Aortic smooth muscle cell (primary cell): ENCODE measurements around the gene RAB33A. TPM values are rescaled to one million over a fixed set of nuclear protein-coding genes. Genes with fewer than 3 reads are reported as not detected.

Source experiments
- total RNA-seq: library from RNA; depleted of rRNA; stranded (reverse); fragments of >200 nt; gene quantifications from 2 replicates; pipeline ENCODE4 v1.2.3, GENCODE V29; 2014

The RAB33A gene
- total RNA-seq = 0.53 and 0.93 TPM in 2 replicates

DNA sequence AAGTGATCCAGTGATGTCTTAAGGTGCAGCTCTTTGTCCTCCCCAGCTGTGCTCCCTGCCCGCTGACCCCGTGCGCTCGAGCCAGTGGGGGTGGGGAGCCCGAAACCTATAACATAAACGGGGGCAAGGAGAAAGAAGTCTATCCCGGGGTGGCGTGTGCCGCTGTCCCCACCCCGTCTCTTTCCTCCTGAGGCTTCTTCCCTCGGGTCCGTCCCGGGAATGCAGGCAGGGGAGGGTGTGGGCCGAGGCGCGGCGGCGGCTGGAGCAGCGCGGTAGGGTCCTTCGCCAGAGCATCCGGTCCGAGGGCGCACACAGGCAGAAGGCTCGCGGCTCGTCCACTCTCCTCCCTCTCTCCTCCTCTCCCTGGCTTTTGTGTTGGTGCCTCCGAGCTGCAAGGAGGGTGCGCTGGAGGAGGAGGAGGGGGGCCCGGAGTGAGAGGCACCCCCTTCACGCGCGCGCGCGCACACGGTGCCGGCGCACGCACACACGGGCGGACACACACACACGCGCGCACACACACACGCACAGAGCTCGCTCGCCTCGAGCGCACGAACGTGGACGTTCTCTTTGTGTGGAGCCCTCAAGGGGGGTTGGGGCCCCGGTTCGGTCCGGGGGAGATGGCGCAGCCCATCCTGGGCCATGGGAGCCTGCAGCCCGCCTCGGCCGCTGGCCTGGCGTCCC lies at the start of gene RAB33A:
Gene RAB33A, plus strand, starts transcription at position 517 of the 681 bp plus-strand sequence. Its CDS starts 101 bp downstream, at position 618.

DNA sequence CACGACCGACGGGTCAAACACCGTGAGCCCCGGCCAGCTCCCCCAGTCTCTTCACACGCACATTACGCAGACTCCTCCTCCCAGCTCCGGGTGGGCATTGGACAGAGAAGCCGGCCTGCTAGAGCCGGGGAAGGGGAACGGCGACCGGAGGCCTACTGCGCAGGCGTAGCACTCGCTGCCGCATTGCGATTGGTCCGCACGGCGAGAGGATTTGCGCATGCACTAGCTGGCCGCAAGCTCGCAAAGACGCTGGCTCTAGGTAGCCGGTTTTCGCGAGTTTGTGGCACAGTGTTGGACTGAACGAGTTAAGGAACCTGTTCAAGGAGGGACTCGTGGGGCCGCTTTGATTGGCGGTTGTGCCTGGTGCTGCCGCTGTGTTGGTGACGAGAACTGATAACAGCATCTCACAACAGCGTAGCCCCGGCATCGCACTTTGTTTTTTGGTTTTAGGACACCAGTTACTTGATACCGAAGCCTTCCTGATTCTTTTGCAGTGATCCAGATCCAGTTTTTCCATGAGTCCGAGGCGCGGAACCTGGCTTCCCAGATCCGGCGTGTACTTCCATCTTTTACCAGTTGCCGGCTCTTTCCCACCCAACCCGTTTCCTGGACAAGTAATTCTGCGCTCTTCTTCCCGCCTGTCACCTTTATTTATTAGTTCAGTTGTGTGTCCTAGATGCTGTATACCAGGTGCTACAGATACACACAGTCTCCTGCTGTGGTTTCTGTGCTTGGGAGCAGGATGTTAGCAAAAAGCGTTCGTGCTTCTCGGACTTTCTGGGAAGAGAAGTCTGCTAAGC lies 5.9 kb upstream of the RAB33A start, which contains the start of gene AIFM1:
Gene AIFM1, minus strand, starts transcription at position 139 of the 800 bp plus-strand sequence. CDS start 185 bp downstream, outside the sequence.

Other genes starting within 250 kb of the RAB33A start
- gene BCORL1, start 189.3 kb upstream of the RAB33A start, total RNA-seq = 1.2 and 2.1 TPM in 2 replicates
- 8.6 TPM in 2 replicates for gene ELF4, start 61.5 kb upstream of the RAB33A start, total RNA-seq
- gene AIFM1, start 6.1 kb upstream of the RAB33A start, total RNA-seq = 20.5 and 21.5 TPM in 2 replicates
- 1.7 and 2.2 TPM in 2 replicates for gene ZNF280C, start 96.9 kb downstream of the RAB33A start, total RNA-seq
- gene SLC25A14, start 168.0 kb downstream of the RAB33A start, total RNA-seq = 10.3 and 10.8 TPM in 2 replicates
- gene GPR119, start 213.7 kb downstream of the RAB33A start, total RNA-seq = not detected in 2 replicates
- 24.4 and 29.1 TPM in 2 replicates for gene RBMX2, start 230.0 kb downstream of the RAB33A start, total RNA-seq